ENCODE data around the gene MYL2. TPM values are rescaled to one million over a fixed set of nuclear protein-coding genes. Genes with fewer than 3 reads are reported as not detected.
"Not testable (repeated sequence)": the region's sequence is repeated elsewhere in the genome, so short reads cannot be mapped to it uniquely, and the experiment has no call there.

Gene MYL2
- total and polyA plus RNA-seq, 2 experiments from 2014 or later: not detected

GRCh38 chr12:110957159-110957558, 36.8 kb upstream of the MYL2 start (continued):
- TF ChIP-seq ZNF462 (CRISPR knock-in tag; IDR thresholded peaks at IDR 0.05) (no peak), CREB1 (CRISPR knock-in tag; IDR thresholded peaks at IDR 0.05; ENCODE audit: low read depth) (no peak), CTCF (conservative IDR thresholded peaks at IDR 0.05; ENCODE audit: low read depth in 2 of 2) (no peak), JUNB (IDR thresholded peaks at IDR 0.05; ENCODE audit: unreplicated experiment) (no peak), ZNF331 (CRISPR knock-in tag; IDR thresholded peaks at IDR 0.05; ENCODE audit: low read depth) (no peak), EZH2 (IDR thresholded peaks at IDR 0.05; ENCODE audit: low read depth, unreplicated experiment) (no peak), STAT1 (IDR thresholded peaks at IDR 0.05; ENCODE audit: unreplicated experiment) (no peak), POLR2AphosphoS5 (IDR thresholded peaks at IDR 0.05; ENCODE audit: low read depth) (no peak)

- H3K79me2 ChIP-seq (replicated peaks; ENCODE audit: insufficient read depth); H3K4me3 ChIP-seq; H3K27ac Mint-ChIP-seq; H3F3A ChIP-seq (replicated peaks; ENCODE audit: low read depth); H3K4me1 ChIP-seq (ENCODE audit: insufficient read depth); H3K27ac ChIP-seq (ENCODE audit: low read depth); H3K36me3 ChIP-seq (ENCODE audit: insufficient read depth); ATAC-seq; H3K4me1 Mint-ChIP-seq; H3K4me2 ChIP-seq; H3K27me3 ChIP-seq (ENCODE audit: insufficient read depth); H4K20me1 ChIP-seq (replicated peaks; ENCODE audit: insufficient read depth); DNase-seq (ENCODE audit: low spot score); H3K4me3 Mint-ChIP-seq; H3K9me2 ChIP-seq (ENCODE audit: insufficient read depth); H3K27me3 Mint-ChIP-seq (ENCODE audit: insufficient read depth, low read depth, poor library complexity); H2AFZ ChIP-seq: not testable (repeated sequence)
- Mint-ChIP-seq H3K36me3 (ENCODE audit: low read depth) (peaks cover 34% of the 10 kb centered on the region; the same call in 2 of the 3 replicates), H3K9me3 (peaks cover 61% of the 10 kb centered on the region)
Measured at GRCh38 chr12:110950867-110951266, 30.5 kb upstream of the MYL2 start.

- not testable (repeated sequence) for H3K4me1 ChIP-seq (ENCODE audit: insufficient read depth); DNase-seq (ENCODE audit: low spot score); H3K79me2 ChIP-seq (replicated peaks; ENCODE audit: insufficient read depth); H3K27me3 ChIP-seq (ENCODE audit: insufficient read depth); H3K4me3 Mint-ChIP-seq; H2AFZ ChIP-seq; H3K27ac ChIP-seq (ENCODE audit: low read depth); H3K9me2 ChIP-seq (ENCODE audit: insufficient read depth); H3K4me3 ChIP-seq; ATAC-seq; H3K4me1 Mint-ChIP-seq; H3K27me3 Mint-ChIP-seq (ENCODE audit: insufficient read depth, low read depth, poor library complexity); H3F3A ChIP-seq (replicated peaks; ENCODE audit: low read depth); H3K4me2 ChIP-seq; H3K27ac Mint-ChIP-seq; H4K20me1 ChIP-seq (replicated peaks; ENCODE audit: insufficient read depth); H3K36me3 ChIP-seq (ENCODE audit: insufficient read depth)
- Mint-ChIP-seq H3K36me3 (ENCODE audit: low read depth) (peaks cover 38% of the 10 kb centered on the region; the same call in 2 of the 3 replicates), H3K9me3 (peaks cover 65% of the 10 kb centered on the region)
Measured at GRCh38 chr12:110950466-110950865, 30.1 kb upstream of the MYL2 start.
